BLaER1 treated with 17β-estradiol and CSF1 and Interleukin-3, amounts not matched to agents 10 nM and 100 nM (cell line): ENCODE data around the gene TTYH2.

Experiments used
- H3K27ac ChIP-seq, 11 experiments: shearing (Covaris generic); formaldehyde crosslinking; 2 replicates each; pipeline ENCODE4 v1.8.1; 2022
- H3K27me3 ChIP-seq, 11 experiments: shearing (Covaris generic); formaldehyde crosslinking; 2 replicates each; pipeline ENCODE4 v1.8.1; 2022
- H3K36me3 ChIP-seq, 11 experiments: shearing (Covaris generic); formaldehyde crosslinking; 2 replicates each; pipeline ENCODE4 v1.8.1; 2022
- H3K4me1 ChIP-seq, 10 experiments: shearing (Covaris generic); formaldehyde crosslinking; 2 replicates each; pipeline ENCODE4 v1.8.1; 2022
- H3K4me2 ChIP-seq, 11 experiments: shearing (Covaris generic); formaldehyde crosslinking; 2 replicates each; pipeline ENCODE4 v1.8.1; 2022
- H3K4me3 ChIP-seq, 10 experiments: shearing (Covaris generic); formaldehyde crosslinking; 2 replicates each; pipeline ENCODE4 v1.8.1; 2022
- H3K9ac ChIP-seq, 11 experiments: shearing (Covaris generic); formaldehyde crosslinking; 2 replicates each; pipeline ENCODE4 v1.8.1; 2022
- H3K9me3 ChIP-seq, 11 experiments: shearing (Covaris generic); formaldehyde crosslinking; replicated peaks in 1 of 11; 2 replicates each; pipeline ENCODE4 v1.8.1; 2022
- H4K20me1 ChIP-seq, 11 experiments: shearing (Covaris generic); formaldehyde crosslinking; 2 replicates each; pipeline ENCODE4 v1.8.1; 2022
- Cebpa-rat ChIP-seq, 11 experiments: shearing (Covaris generic); IDR thresholded peaks; 2 replicates each; pipeline ENCODE4 v1.8.1; 2022

TTYH2 gene

DNA sequence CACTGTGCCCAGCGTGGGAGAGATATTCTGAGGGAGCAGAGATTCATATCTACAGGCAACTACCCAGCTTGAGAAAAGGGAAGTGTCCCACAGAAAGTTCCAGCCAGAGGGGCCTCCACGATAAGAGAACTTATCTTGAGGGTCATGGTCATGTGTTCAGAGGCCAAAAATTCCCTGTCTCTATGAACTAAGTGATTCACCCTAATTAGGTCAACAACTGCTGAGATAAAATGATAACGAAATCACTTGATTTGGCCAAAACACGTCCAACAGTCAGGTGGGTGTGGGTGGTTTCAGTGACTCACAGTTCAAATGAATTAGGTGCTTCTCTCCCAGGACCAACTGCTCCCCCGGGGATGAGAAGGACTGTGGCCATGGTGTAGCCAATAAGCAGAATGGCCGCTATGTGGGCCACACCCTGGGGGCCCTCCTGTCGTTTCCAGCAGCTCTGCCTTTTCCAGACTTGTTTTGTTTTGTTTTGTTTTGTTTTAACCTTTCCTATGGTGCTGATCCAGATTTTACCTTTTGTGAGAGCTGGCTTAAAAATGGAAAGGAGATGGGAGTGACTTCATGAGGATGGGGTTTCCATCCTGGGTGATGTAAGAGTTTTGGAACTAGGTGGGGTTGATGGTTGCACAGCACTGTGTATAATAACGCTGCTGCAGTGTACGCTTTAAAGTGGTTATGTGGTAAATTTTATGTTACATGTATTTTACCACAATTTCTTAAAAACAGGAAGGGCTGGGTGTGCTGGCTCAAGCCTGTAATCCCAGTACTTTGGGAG, 69.4 kb downstream of the TTYH2 start:
- H3K4me1 ChIP-seq, result peaks cover 39 to 66% (median 55%) of the 10 kb centered on the region in 10 experiments
- H3K27me3 ChIP-seq, result peaks cover 0 to 8% (median 0%) of the 10 kb centered on the region in 11 experiments; a peak in 2 of 22 replicates
- no peaks in the 10 kb centered on the region; a peak in 1 of 22 replicates for H4K20me1 ChIP-seq
- H3K27ac ChIP-seq, result peak overlapping the region in 9 of 11 experiments; percentile 30 to 87 (median 64); a peak in 18 of 22 replicates
- peak overlapping the region; percentile 61 to 92 (median 76) for H3K4me2 ChIP-seq
- no peak overlapping the region for H3K4me3 ChIP-seq
- TF ChIP-seq Cebpa-rat (IDR thresholded peaks at IDR 0.05), result peak in 6 of 11 experiments; percentile 22 to 76 (median 32); a peak in 8 of 22 replicates
- no peaks in the 10 kb centered on the region for H3K36me3 ChIP-seq
- H3K9me3 ChIP-seq, result no peaks in the 10 kb centered on the region
- peak overlapping the region in 5 of 11 experiments; percentile 6 to 70 (median 22); a peak in 6 of 22 replicates for H3K9ac ChIP-seq

DNA sequence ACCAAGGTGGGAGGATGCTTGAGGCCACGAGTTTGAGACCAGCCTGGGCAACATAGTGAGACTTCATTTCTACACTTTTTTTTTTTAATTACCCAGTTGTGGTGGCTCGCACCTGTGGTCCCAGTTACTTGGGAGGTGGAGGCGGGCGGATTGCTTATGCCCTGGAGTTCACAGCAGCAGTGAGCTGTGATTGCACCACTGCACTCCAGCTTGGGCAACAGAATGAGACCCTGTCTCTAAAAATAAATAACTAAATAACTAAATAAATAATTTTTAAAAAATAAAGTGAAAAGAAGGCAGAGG, 70.0 kb downstream of the TTYH2 start:
- Histone ChIP-seq H3K36me3 (no peaks in the 10 kb centered on the region), H3K9me3 (no peaks in the 10 kb centered on the region), H3K9ac (peak overlapping the region in 2 of 11 experiments; percentile 27 to 37; a peak in 3 of 22 replicates), H3K27me3 (peaks cover 0 to 8% (median 0%) of the 10 kb centered on the region in 11 experiments; a peak in 2 of 22 replicates), H4K20me1 (no peaks in the 10 kb centered on the region; a peak in 1 of 22 replicates), H3K4me2 (peak overlapping the region; percentile 61 to 92 (median 76); a peak in 21 of 22 replicates), H3K4me1 (peaks cover 39 to 62% (median 54%) of the 10 kb centered on the region in 10 experiments), H3K4me3 (no peak overlapping the region), H3K27ac (peak overlapping the region in 9 of 11 experiments; percentile 30 to 87 (median 64); a peak in 14 of 22 replicates)
- peak in 3 of 11 experiments; percentile 12 to 74 (median 19); a peak in 3 of 22 replicates for TF ChIP-seq Cebpa-rat (IDR thresholded peaks at IDR 0.05)

DNA sequence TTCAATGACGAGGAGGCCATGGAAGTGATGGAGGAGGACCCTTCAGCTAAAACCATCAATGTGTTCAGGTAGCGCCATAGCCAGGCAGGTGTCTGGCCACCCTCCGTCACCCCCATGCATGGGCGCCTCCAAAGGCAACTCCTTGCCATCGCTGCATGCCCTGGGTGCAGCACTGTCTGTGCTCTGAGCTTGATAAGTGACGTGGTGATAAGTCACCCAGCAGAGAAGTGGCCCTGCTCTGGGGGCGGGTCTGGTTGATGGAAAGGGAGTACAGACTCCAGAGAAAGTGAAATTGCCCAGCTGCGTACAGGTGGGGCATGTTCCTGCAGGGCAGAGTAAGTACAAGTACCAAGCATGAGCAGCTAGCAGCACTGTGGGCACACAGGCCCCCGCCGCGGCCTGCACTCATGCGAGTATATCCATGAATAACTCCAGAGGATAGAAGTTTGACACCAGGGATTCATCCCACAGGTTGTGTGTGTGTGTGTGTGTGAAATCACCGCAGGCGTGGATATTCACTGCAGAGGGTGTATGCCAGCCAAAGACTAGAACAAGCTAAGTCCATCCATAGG, 73.7 kb downstream of the TTYH2 start:
- H3K4me3 ChIP-seq, result no peak overlapping the region
- H3K9ac ChIP-seq, result no peak overlapping the region
- peaks cover 42 to 72% (median 61%) of the 10 kb centered on the region in 10 experiments for H3K4me1 ChIP-seq
- no peak for TF ChIP-seq Cebpa-rat (IDR thresholded peaks at IDR 0.05)
- peak overlapping the region in 2 of 11 experiments; percentile 15 to 19; a peak in 2 of 22 replicates for H3K4me2 ChIP-seq
- peaks cover 0 to 8% (median 0%) of the 10 kb centered on the region in 11 experiments; a peak in 2 of 22 replicates for H3K27me3 ChIP-seq
- no peaks in the 10 kb centered on the region for H4K20me1 ChIP-seq
- no peaks in the 10 kb centered on the region for H3K36me3 ChIP-seq
- no peak overlapping the region for H3K27ac ChIP-seq
- no peaks in the 10 kb centered on the region for H3K9me3 ChIP-seq

DNA sequence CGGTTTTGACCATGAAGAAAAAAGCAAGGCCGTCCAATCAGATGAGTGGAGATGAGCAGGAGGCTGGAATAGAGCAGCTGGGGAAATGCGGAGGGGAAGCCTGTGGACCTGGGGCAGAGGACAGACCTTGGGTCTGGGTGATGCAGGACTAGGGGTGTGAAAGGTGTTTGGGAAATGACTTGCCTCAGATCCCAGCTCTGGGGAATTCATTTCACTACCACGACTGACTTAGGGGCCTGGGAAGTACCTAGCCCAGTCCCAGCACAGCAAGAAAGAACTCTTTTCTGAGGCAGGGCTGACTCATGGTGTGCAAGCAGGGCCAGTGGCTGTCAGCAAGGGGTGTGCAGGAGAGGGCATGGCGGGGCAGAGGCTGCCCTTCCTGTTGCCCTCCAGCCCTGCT, 75.4 kb downstream of the TTYH2 start:
- Histone ChIP-seq H3K27ac (peak overlapping the region in 3 of 11 experiments; percentile 28 to 46 (median 40); a peak in 4 of 22 replicates), H3K4me1 (peaks cover 29 to 55% (median 44%) of the 10 kb centered on the region in 10 experiments), H4K20me1 (no peaks in the 10 kb centered on the region), H3K9me3 (no peaks in the 10 kb centered on the region), H3K9ac (no peak overlapping the region), H3K4me3 (no peak overlapping the region), H3K4me2 (peak overlapping the region in 10 of 11 experiments; percentile 34 to 71 (median 61); a peak in 11 of 22 replicates), H3K27me3 (peaks cover 0 to 8% (median 0%) of the 10 kb centered on the region in 11 experiments; a peak in 2 of 22 replicates), H3K36me3 (no peaks in the 10 kb centered on the region)
- no peak for TF ChIP-seq Cebpa-rat (IDR thresholded peaks at IDR 0.05)

DNA sequence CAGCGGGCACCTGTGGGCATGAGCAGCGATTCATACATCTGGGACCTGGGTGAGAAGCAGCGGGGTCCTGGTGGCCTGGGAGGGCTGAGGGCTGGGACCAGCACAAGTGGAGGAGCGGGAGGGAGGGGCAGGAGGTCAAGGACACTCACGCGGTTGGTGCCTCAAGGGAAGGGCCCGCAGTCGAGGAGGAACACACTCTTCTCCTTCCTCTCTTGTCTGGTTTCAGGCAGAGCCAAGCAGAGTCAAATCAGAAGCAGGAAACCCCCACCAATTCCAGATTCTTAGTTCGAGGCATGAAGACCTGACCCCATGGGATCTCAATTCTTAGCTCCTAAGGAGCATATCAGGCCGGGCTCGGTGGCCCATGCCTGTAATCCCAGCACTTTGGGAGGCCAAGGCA, 76.3 kb downstream of the TTYH2 start:
- peaks cover 0 to 7% (median 0%) of the 10 kb centered on the region in 11 experiments; a peak in 2 of 22 replicates for H3K27me3 ChIP-seq
- H3K27ac ChIP-seq, result peak overlapping the region in 5 of 11 experiments; percentile 18 to 46 (median 33); a peak in 4 of 22 replicates
- no peaks in the 10 kb centered on the region for H3K36me3 ChIP-seq
- H3K9me3 ChIP-seq, result peaks cover 0 to 6% (median 0%) of the 10 kb centered on the region in 11 experiments; a peak in 2 of 22 replicates
- H4K20me1 ChIP-seq, result no peaks in the 10 kb centered on the region
- TF ChIP-seq Cebpa-rat (IDR thresholded peaks at IDR 0.05), result no peak
- H3K4me3 ChIP-seq, result no peak overlapping the region
- peak overlapping the region; percentile 34 to 71 (median 61) for H3K4me2 ChIP-seq
- H3K4me1 ChIP-seq, result peaks cover 26 to 46% (median 35%) of the 10 kb centered on the region in 10 experiments
- H3K9ac ChIP-seq, result peak overlapping the region in 1 of 11 experiments; percentile 41; a peak in 2 of 22 replicates

DNA sequence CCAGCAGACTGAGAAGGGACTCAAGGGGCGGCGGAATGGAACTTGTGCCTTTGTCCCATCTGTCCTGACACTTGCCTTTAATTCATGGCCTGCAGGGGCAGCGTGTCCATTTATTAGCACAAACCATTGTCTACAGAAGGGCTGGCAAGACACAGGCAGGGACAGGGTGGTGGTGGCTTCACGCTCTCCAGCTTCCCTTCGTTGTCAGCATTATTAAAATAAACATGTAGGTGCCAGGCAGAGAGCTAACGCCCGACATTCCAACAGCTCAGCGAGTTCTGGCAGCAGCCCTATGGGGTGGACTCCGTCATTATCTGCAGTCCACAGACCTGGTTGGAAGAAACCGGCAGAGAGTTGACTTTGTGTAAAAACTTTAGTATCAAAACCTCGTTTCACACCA, 77.0 kb downstream of the TTYH2 start:
- Histone ChIP-seq H3K9ac (no peak overlapping the region), H3K27ac (peak overlapping the region in 2 of 11 experiments; percentile 33 to 43; a peak in 1 of 22 replicates), H3K4me3 (no peak overlapping the region), H3K4me1 (peaks cover 20 to 40% (median 29%) of the 10 kb centered on the region in 10 experiments), H3K9me3 (peaks cover 0 to 7% (median 0%) of the 10 kb centered on the region in 11 experiments; a peak in 2 of 22 replicates), H3K36me3 (no peaks in the 10 kb centered on the region), H3K27me3 (peaks cover 0 to under 1% (median 0%) of the 10 kb centered on the region in 11 experiments; a peak in 2 of 22 replicates), H4K20me1 (no peaks in the 10 kb centered on the region), H3K4me2 (peak overlapping the region; percentile 34 to 71 (median 61))
- TF ChIP-seq Cebpa-rat (IDR thresholded peaks at IDR 0.05), result no peak

DNA sequence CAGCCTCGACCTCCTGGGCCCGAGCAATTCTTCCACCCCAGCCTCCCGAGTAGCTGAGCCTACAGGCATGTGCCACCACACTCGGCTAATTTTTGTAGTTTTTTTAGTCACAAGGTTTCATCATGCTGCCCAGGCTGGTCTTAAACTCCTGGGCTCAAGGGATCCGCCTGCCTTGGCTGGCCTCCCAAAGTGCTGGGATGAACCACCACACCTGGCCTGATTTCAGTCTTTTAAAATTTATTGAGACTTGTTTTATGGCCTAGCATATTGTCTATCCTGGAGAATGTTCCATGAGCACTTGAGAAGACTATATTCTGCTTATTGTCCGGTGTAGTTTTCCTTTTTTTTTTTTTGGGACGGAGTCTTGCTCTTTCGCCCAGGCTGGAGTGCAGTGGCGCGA, 79.1 kb downstream of the TTYH2 start:
- H3K27me3 ChIP-seq, result no peaks in the 10 kb centered on the region
- H3K4me1 ChIP-seq, result peaks cover 22 to 35% (median 32%) of the 10 kb centered on the region in 10 experiments
- no peaks in the 10 kb centered on the region for H4K20me1 ChIP-seq
- H3K4me3 ChIP-seq, result no peak overlapping the region
- TF ChIP-seq Cebpa-rat (IDR thresholded peaks at IDR 0.05), result no peak
- H3K4me2 ChIP-seq, result no peak overlapping the region
- no peaks in the 10 kb centered on the region for H3K36me3 ChIP-seq
- no peak overlapping the region for H3K9ac ChIP-seq
- H3K27ac ChIP-seq, result no peak overlapping the region
- peaks cover 0 to 7% (median 0%) of the 10 kb centered on the region in 11 experiments; a peak in 2 of 22 replicates for H3K9me3 ChIP-seq

DNA sequence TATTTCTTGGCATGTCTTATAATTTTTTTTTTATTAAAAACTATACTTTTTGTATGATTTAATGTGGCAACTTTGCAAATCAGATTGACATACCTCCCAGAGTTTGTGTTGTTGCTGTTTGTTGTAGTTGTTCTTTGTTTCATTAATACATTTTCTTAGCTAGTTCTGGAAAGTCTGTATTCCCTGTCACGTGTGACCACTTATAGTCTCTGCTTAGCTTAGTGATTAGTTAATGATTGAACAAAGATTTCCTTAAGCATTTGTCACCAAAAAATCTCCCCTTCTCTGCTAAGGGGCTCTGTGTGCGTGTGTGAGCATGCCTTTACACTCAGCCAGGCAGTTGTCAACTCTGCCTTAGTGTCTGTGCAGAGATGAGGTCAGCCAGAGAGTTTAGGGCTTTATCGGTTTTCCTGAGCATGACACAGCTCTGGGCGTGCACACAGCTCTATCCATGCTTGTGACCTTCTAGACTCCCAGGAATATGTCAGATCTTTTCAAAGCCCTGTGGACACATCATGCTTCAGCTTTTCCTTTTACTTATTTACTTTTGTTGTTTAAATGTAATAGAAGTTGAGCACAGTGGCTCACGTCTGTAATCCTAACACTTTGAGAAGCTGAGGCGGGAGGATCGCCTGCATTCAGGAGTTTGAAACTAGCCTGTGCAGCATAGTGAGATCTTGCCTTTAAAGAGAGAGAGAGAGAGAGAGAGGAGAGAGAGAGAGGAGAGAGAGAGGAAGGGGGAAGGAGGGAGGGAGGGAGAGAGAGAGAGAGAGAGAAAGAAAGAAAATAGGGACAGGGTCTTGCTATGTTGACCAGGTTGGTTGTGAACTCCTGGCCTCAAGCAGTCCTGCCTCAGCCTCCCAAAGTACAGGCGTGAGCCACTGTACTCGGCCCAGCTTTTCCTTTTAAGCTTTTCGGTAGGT, 82.5 kb downstream of the TTYH2 start:
- H3K4me1 ChIP-seq, result peaks cover 11 to 45% (median 40%) of the 10 kb centered on the region in 10 experiments
- no peak overlapping the region for H3K27ac ChIP-seq

More for the DNA sequence above, 82.5 kb downstream of the TTYH2 start:
- Histone ChIP-seq H3K4me2 (peak overlapping the region in 8 of 11 experiments; percentile 5 to 36 (median 12); a peak in 6 of 22 replicates), H4K20me1 (no peaks in the 10 kb centered on the region), H3K27me3 (no peaks in the 10 kb centered on the region), H3K36me3 (no peaks in the 10 kb centered on the region), H3K9me3 (peaks cover 0 to 7% (median 0%) of the 10 kb centered on the region in 11 experiments; a peak in 2 of 22 replicates), H3K9ac (no peak overlapping the region), H3K4me3 (no peak overlapping the region)
- no peak for TF ChIP-seq Cebpa-rat (IDR thresholded peaks at IDR 0.05)
